ENCODE data around the gene AHRR. TPM values are rescaled to one million over a fixed set of nuclear protein-coding genes. Genes with fewer than 3 reads are reported as not detected.

The AHRR gene
- total RNA-seq, 2 experiments from 2014 or later, result 28.3 to 34.9 TPM

GRCh38 chr5:345404-346195, 24.1 kb downstream of the AHRR start:
- H3K27ac Mint-ChIP-seq, result peak overlapping the region; percentile 84
- CTCF ChIA-PET, result interaction anchor here (1.0 to 1.5 kb wide), 4 partner anchors 10 to 82 kb away, joined by 3 to 4 read pairs (median 3); no protein-coding TSS in a partner anchor
- H3K4me3 Mint-ChIP-seq, result peak overlapping the region; percentile 61
- POLR2A ChIA-PET, result interaction anchor here (0.8 kb wide), 1 partner anchor 23 kb away, joined by 4 read pairs; no protein-coding TSS in a partner anchor
- no peak for DNase-seq
- H3K9me3 Mint-ChIP-seq, result no peaks in the 10 kb centered on the region
- H3K4me1 Mint-ChIP-seq, result peaks cover 54% of the 10 kb centered on the region
- H3K36me3 Mint-ChIP-seq (ENCODE audit: low read depth), result peaks cover 47% of the 10 kb centered on the region
- no peaks in the 10 kb centered on the region for H3K27me3 Mint-ChIP-seq

GRCh38 chr5:346229-346935, 24.9 kb downstream of the AHRR start:
- DNase-seq, result no peak
- POLR2A ChIA-PET, result interaction anchor here (0.8 kb wide), 1 partner anchor 22 kb away, joined by 4 read pairs; no protein-coding TSS in a partner anchor
- H3K36me3 Mint-ChIP-seq (ENCODE audit: low read depth), result peaks cover 52% of the 10 kb centered on the region
- H3K4me1 Mint-ChIP-seq, result peaks cover 52% of the 10 kb centered on the region
- H3K27me3 Mint-ChIP-seq, result no peaks in the 10 kb centered on the region
- H3K4me3 Mint-ChIP-seq, result peak overlapping the region; percentile 61
- peaks cover 3% of the 10 kb centered on the region for H3K9me3 Mint-ChIP-seq
- CTCF ChIA-PET, result interaction anchor here (1.3 to 1.5 kb wide), 3 partner anchors 11 to 82 kb away, joined by 3 to 4 read pairs (median 3); no protein-coding TSS in a partner anchor
- H3K27ac Mint-ChIP-seq, result peak overlapping the region; percentile 84

GRCh38 chr5:347712-348284, 26.3 kb downstream of the AHRR start:
- ChIA-PET CTCF (interaction anchor here (1.4 kb wide), 1 partner anchor 27 kb away, joined by 4 read pairs; no protein-coding TSS in a partner anchor), POLR2A (no interaction called here)
- Mint-ChIP-seq H3K4me3 (no peak overlapping the region), H3K4me1 (peaks cover 43% of the 10 kb centered on the region), H3K9me3 (peaks cover 3% of the 10 kb centered on the region), H3K36me3 (ENCODE audit: low read depth) (peaks cover 43% of the 10 kb centered on the region), H3K27ac (no peak overlapping the region), H3K27me3 (no peaks in the 10 kb centered on the region)
- no peak for DNase-seq

GRCh38 chr5:348726-349125, 27.2 kb downstream of the AHRR start:
- H3K9me3 Mint-ChIP-seq, result peaks cover 3% of the 10 kb centered on the region
- H3K27ac Mint-ChIP-seq, result no peak overlapping the region
- no peaks in the 10 kb centered on the region for H3K27me3 Mint-ChIP-seq
- peaks cover 39% of the 10 kb centered on the region for H3K36me3 Mint-ChIP-seq (ENCODE audit: low read depth)
- H3K4me3 Mint-ChIP-seq, result no peak overlapping the region
- ChIA-PET CTCF (interaction anchor here (1.3 to 1.4 kb wide), 2 partner anchors 11 to 26 kb away, joined by 4 to 5 read pairs; no protein-coding TSS in a partner anchor), POLR2A (no interaction called here)
- no peak for DNase-seq
- H3K4me1 Mint-ChIP-seq, result peaks cover 38% of the 10 kb centered on the region

GRCh38 chr5:350355-350754, 28.8 kb downstream of the AHRR start:
- POLR2A ChIA-PET, result no interaction called here
- H3K9me3 Mint-ChIP-seq, result peaks cover 3% of the 10 kb centered on the region
- H3K36me3 Mint-ChIP-seq (ENCODE audit: low read depth), result peaks cover 39% of the 10 kb centered on the region
- H3K4me1 Mint-ChIP-seq, result peaks cover 31% of the 10 kb centered on the region
- H3K27ac Mint-ChIP-seq, result no peak overlapping the region
- H3K27me3 Mint-ChIP-seq, result no peaks in the 10 kb centered on the region
- CTCF ChIA-PET, result interaction anchor here (0.7 to 1.5 kb wide), 5 partner anchors 12 to 75 kb away, joined by 3 to 5 read pairs (median 3); no protein-coding TSS in a partner anchor
- no peak overlapping the region for H3K4me3 Mint-ChIP-seq
- no peak for DNase-seq

- H3K27me3 Mint-ChIP-seq, result no peaks in the 10 kb centered on the region
- peak overlapping the region; percentile 50 for H3K27ac Mint-ChIP-seq
- peaks cover 3% of the 10 kb centered on the region for H3K9me3 Mint-ChIP-seq
- ChIA-PET POLR2A (no interaction called here), CTCF (interaction anchor here (0.7 to 1.5 kb wide), 3 partner anchors 11 to 74 kb away, joined by 3 to 5 read pairs (median 3); no protein-coding TSS in a partner anchor)
- peaks cover 22% of the 10 kb centered on the region for H3K4me1 Mint-ChIP-seq
- H3K4me3 Mint-ChIP-seq, result no peak overlapping the region
- peaks cover 45% of the 10 kb centered on the region for H3K36me3 Mint-ChIP-seq (ENCODE audit: low read depth)
- DNase-seq, result no peak
These were observed 29.8 kb downstream of the AHRR start for GRCh38 chr5:351084-351920.

- peaks cover 39% of the 10 kb centered on the region for H3K36me3 Mint-ChIP-seq (ENCODE audit: low read depth)
- H3K4me3 Mint-ChIP-seq, result no peak overlapping the region
- H3K27ac Mint-ChIP-seq, result peak overlapping the region; percentile 50
- POLR2A ChIA-PET, result no interaction called here
- H3K27me3 Mint-ChIP-seq, result no peaks in the 10 kb centered on the region
- H3K4me1 Mint-ChIP-seq, result peaks cover 16% of the 10 kb centered on the region
- CTCF ChIA-PET, result no interaction called here
- no peak for DNase-seq
- H3K9me3 Mint-ChIP-seq, result peaks cover 3% of the 10 kb centered on the region
These were observed 30.4 kb downstream of the AHRR start for GRCh38 chr5:351921-352245.

GRCh38 chr5:352639-353611, 31.4 kb downstream of the AHRR start:
- Mint-ChIP-seq H3K9me3 (peaks cover 3% of the 10 kb centered on the region), H3K27me3 (no peaks in the 10 kb centered on the region), H3K36me3 (ENCODE audit: low read depth) (peaks cover 35% of the 10 kb centered on the region), H3K4me1 (peaks cover 12% of the 10 kb centered on the region), H3K4me3 (no peak overlapping the region), H3K27ac (no peak overlapping the region)
- ChIA-PET POLR2A (no interaction called here), CTCF (interaction anchor here (0.7 to 2.8 kb wide), 4 partner anchors 11 to 65 kb away, joined by 3 to 6 read pairs (median 4); no protein-coding TSS in a partner anchor)
- no peak for DNase-seq

- no peak overlapping the region for H3K27ac Mint-ChIP-seq
- H3K36me3 Mint-ChIP-seq (ENCODE audit: low read depth), result peaks cover 28% of the 10 kb centered on the region
- H3K4me3 Mint-ChIP-seq, result no peak overlapping the region
- H3K9me3 Mint-ChIP-seq, result peaks cover 3% of the 10 kb centered on the region
- DNase-seq, result no peak
- no peaks in the 10 kb centered on the region for H3K27me3 Mint-ChIP-seq
- peaks cover 8% of the 10 kb centered on the region for H3K4me1 Mint-ChIP-seq
- ChIA-PET POLR2A (no interaction called here), CTCF (interaction anchor here (0.6 to 2.8 kb wide), 5 partner anchors 10 to 93 kb away, joined by 3 to 6 read pairs (median 3); no protein-coding TSS in a partner anchor)
These were observed 32.4 kb downstream of the AHRR start for GRCh38 chr5:353612-354580.

GRCh38 chr5:354581-355378, 33.3 kb downstream of the AHRR start:
- POLR2A ChIA-PET, result no interaction called here
- Mint-ChIP-seq H3K4me3 (no peak overlapping the region), H3K27me3 (no peaks in the 10 kb centered on the region), H3K9me3 (peaks cover 3% of the 10 kb centered on the region), H3K27ac (no peak overlapping the region), H3K36me3 (ENCODE audit: low read depth) (peaks cover 27% of the 10 kb centered on the region), H3K4me1 (peaks cover 8% of the 10 kb centered on the region)
- DNase-seq, result no peak
- CTCF ChIA-PET, result interaction anchor here (1.3 to 2.8 kb wide), 3 partner anchors 9 to 17 kb away, joined by 5 to 6 read pairs (median 5); no protein-coding TSS in a partner anchor
